ENCODE results near the gene WIF1.

Gene WIF1

GRCh38 chr12:65025136-65025535, 96.0 kb downstream of the WIF1 start:
- DNase-seq (ENCODE audit: low read depth in 1 of 2, low spot score in 1 of 2): no peak

GRCh38 chr12:65023485-65023884, 97.6 kb downstream of the WIF1 start:
- DNase-seq (ENCODE audit: low read depth in 1 of 2, low spot score in 1 of 2): no peak

DNA sequence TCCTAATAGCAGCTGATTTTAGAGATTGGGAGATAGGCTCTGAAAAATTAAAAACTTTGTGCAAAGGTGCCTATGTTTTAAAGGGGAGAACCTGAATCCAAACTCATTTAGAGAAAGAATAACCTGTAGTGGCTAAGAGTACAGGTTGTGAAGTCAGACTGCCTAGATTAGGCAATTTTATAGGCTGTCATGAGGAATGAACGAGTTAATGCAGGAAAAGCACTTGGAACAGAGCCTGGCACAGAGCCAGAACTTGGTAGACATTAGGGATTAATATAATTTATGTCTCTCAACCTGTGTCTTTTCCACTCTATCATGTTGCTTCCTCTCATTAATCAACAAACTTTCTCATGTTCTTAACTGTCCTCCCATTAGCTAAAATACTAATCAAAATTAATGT, 98.1 kb downstream of the WIF1 start:
- DNase-seq (ENCODE audit: low read depth in 1 of 2, low spot score in 1 of 2): no peak

GRCh38 chr12:65022421-65022820, 98.7 kb downstream of the WIF1 start:
- DNase-seq (ENCODE audit: low read depth in 1 of 2, low spot score in 1 of 2): no peak

DNA sequence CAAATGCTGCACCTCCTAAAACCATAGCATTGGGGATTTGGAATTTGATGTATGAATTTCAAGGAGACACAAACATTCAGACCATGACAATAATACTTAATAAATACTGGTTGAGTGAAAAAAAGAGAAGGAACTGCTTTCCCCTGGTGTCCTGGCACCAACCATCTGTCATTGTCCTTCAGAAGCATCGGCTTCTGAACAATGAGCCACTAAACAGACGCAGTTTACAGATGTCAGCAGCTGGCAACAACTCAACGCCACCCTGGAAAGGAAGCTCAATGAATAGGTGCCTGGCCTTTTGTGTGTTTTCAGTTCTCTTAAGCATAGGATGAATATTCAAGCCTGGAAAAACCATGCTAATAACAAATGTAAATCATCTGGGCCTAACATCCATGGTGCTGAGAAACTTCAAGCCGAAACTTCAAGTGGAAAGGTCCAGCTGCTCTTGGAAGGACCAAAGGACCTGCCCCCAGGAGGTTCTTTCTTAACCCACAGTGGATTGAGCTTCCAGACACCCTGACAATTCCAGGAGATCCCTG, 101.3 kb downstream of the WIF1 start:
- DNase-seq (ENCODE audit: low read depth in 1 of 2, low spot score in 1 of 2): no peak

DNA sequence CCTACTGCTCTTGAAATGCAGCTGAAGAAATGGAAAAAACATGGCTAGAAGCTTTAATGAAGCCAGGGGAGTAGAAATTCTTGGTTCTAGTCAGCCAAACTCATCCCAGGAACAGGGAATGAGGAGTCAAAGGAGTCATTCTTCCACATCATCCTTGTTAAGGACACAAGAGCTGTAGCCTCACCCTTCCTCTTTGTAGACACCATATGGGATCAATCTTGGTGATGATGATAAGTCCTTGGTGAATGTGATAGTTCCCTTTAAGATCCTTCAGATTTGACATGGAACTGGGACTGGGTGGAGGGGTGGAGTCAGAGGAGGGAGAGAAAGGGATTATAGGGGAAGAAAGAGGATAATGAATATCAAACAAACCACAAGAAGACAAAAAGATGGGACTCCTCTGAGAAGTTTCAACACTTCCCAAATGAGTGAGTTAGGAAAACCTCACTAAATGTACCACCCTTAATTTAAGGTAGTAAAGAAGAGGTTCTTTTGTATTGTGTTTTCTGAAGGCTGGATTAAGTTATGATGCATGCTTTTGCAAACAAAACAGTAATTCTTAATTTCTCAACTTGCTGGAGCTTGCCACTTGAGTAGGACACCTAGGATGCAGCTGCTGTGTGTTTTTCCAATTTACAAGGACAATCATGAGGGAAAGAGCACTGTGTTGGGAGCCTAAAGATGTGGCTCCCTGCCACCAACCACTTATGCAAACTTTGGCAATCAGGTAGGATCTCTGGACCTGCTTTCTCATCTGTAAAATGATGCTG, 104.0 kb downstream of the WIF1 start:
- DNase-seq (ENCODE audit: low read depth in 1 of 2, low spot score in 1 of 2): no peak

GRCh38 chr12:65015850-65016249, 105.3 kb downstream of the WIF1 start:
- DNase-seq (ENCODE audit: low read depth in 1 of 2, low spot score in 1 of 2): no peak

GRCh38 chr12:65014504-65015271, 106.4 kb downstream of the WIF1 start:
- no peak for DNase-seq (ENCODE audit: low read depth in 1 of 2, low spot score in 1 of 2)

DNA sequence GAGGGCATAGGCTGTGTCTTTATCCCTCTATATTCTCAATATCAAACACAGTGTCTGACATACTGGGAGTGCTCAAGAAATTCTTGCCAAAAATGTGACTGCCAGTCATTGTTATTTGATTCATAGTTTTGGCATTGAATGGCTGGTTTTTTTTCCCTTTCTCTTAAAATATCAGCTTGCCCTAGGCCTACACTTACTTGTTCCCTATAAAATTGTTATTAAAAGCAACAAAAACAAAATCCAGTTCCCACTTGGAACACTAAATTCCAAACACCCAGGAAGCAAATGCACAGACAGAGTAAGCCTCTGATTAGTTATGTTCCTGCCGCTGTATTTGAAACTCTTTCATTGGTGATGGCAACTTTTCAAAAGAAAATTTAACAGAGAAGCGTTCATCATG, 110.7 kb downstream of the WIF1 start:
- DNase-seq (ENCODE audit: low read depth in 1 of 2, low spot score in 1 of 2): no peak

DNA sequence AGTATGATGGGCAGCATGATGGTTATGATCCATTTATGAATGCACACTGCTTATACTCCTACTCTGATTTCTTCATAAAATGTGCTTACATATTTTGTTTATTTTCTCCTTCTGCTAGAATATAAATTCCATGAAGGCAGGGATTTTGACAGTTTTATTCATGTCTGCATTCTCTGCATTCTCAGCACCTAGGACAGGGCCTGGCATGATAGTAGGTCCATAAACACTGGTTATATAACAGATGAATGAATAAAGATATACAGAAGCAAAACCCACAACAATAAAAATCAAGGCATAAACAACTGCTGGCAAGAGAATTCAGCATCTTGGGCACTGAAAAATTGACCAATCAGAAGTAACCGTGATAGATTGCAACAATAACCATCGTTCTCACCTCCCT, 115.4 kb downstream of the WIF1 start:
- no peak for DNase-seq (ENCODE audit: low read depth in 1 of 2, low spot score in 1 of 2)

DNA sequence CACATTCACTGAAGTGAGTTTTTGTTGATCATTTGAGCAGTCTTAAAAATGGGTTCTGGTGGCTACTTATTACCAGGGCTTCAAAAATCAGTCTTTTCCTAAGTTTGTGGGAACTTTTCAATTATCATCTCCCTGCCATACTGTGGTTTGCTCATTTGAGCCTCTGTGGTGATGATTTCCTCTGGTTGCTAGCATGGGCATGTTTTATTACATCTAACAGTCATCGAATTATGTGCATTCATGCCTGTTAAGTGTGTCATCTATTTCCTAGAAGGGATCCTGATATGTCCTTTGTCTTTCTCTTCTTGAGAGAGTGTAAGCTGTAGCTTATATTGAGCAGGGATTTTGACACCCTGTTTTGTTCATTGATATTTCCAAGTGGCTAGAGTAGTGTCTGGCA, 116.8 kb downstream of the WIF1 start:
- DNase-seq (ENCODE audit: low read depth in 1 of 2, low spot score in 1 of 2): no peak
